ENCODE data around the gene CCDC154. TPM values are rescaled to one million over a fixed set of nuclear protein-coding genes. Genes with fewer than 3 reads are reported as not detected.

The CCDC154 gene
- total and polyA plus RNA-seq, 2 of the 4 experiments (the other 2 are of a cell fraction), result 0.09 TPM; not detected in 1

GRCh38 chr16:1492082-1492922, 47.9 kb upstream of the CCDC154 start (continued):
- TF ChIP-seq, protein P1, sequence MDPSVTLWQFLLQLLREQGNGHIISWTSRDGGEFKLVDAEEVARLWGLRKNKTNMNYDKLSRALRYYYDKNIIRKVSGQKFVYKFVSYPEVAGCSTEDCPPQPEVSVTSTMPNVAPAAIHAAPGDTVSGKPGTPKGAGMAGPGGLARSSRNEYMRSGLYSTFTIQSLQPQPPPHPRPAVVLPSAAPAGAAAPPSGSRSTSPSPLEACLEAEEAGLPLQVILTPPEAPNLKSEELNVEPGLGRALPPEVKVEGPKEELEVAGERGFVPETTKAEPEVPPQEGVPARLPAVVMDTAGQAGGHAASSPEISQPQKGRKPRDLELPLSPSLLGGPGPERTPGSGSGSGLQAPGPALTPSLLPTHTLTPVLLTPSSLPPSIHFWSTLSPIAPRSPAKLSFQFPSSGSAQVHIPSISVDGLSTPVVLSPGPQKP (IDR thresholded peaks at IDR 0.05; ENCODE audit: borderline replicate concordance, low read depth, low read length), result no peak

DNA sequence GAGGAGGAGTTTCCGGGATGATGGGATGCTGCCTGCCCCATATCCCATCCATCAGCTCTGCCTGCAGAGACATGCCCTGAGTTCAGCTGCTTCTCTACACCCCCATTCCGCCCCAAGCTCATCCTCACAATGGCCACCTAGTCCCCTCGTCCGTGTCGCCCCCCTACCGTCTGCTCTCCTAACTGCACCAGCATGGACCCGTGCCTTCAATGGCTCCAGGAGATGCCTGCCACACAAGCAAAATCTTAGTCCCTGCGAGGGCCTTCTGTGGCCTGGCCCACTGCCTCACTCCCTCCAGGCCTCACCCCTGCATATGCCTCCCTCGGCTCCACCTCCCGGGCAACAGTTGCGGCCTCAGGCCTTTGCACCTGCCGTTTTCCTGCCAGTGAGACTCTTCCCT, 47.0 kb upstream of the CCDC154 start:
- H4K91ac ChIP-seq (ENCODE audit: insufficient read depth, low read depth, low read length), result no peak overlapping the region
- H2BK20ac ChIP-seq (ENCODE audit: low read depth, low read length), result no peak overlapping the region
- peaks cover 12% of the 10 kb centered on the region for H3K4me1 ChIP-seq (ENCODE audit: control insufficient read depth, insufficient read depth, low read length)
- no peak overlapping the region for H2BK120ac ChIP-seq (ENCODE audit: low read depth, low read length)
- peaks cover 8% of the 10 kb centered on the region; the same call in 1 of the 2 replicates for H3K36me3 ChIP-seq (ENCODE audit: control insufficient read depth, insufficient read depth, low read length)
- no peak overlapping the region for H3K18ac ChIP-seq (ENCODE audit: low read depth, low read length)
- intact Hi-C loops (cut with micrococcal nuclease), result loop anchor here (5.0 kb wide), 2 partner anchors 121 to 216 kb away; partner anchors contain the start of genes CRAMP1, IFT140 and MAPK8IP3
- H2AK5ac ChIP-seq (ENCODE audit: low read depth, low read length), result no peak overlapping the region
- H3K9me3 ChIP-seq (ENCODE audit: control insufficient read depth, insufficient read depth, low read length), result no peaks in the 10 kb centered on the region
- H4K8ac ChIP-seq (ENCODE audit: low read depth in 2 of 2, low read length in 2 of 2), result no peak overlapping the region
- no peak overlapping the region for H3K14ac ChIP-seq (replicated peaks; ENCODE audit: low read depth, low read length)
- H2BK5ac ChIP-seq (ENCODE audit: low read depth, low read length, poor library complexity, severe bottlenecking), result no peak overlapping the region
- 86% methylated on average over 9 of the region's 12 CpGs; no CpG with 5 or more reads in 1 of the 2 experiments for WGBS, 2 experiments (ENCODE audit: extremely low coverage in 2 of 2, insufficient read length in 1 of 2)
- H3K56ac ChIP-seq (ENCODE audit: extremely low read depth, insufficient read depth, low read length), result no peak overlapping the region
- DNase-seq (no peak), ATAC-seq (ENCODE audit: low read depth) (no peak)
- no peak overlapping the region for H2BK15ac ChIP-seq (ENCODE audit: low read depth, low read length)
- no peak for TF ChIP-seq CTCF (conservative IDR thresholded peaks at IDR 0.05; ENCODE audit: low read depth, low read length)
- TF ChIP-seq MXI1 (IDR thresholded peaks at IDR 0.05; ENCODE audit: borderline replicate concordance, low read depth, low read length), result no peak
- TF ChIP-seq FOS (IDR thresholded peaks at IDR 0.05; ENCODE audit: low read depth, low read length), result no peak
- TF ChIP-seq RCOR1 (IDR thresholded peaks at IDR 0.05; ENCODE audit: insufficient replicate concordance, low read length), result no peak
- no peak for TF ChIP-seq CHD1 (IDR thresholded peaks at IDR 0.05; ENCODE audit: low read depth, low read length)
- peaks cover 13% of the 10 kb centered on the region; the same call in 1 of the 2 replicates for H4K20me1 ChIP-seq (ENCODE audit: insufficient read depth, low read length)
- no peak overlapping the region for H3K9ac ChIP-seq (ENCODE audit: low read depth, low read length)
- peaks cover 6 to 24% of the 10 kb centered on the region in 2 experiments for H3K79me1 ChIP-seq (ENCODE audit: low read depth in 1 of 2, low read length in 2 of 2)
- BruUV-seq (replicated peaks), result no TSS peak
- H3K4me2 ChIP-seq (ENCODE audit: low read depth, low read length), result no peak overlapping the region
- H2AK9ac ChIP-seq (replicated peaks; ENCODE audit: low read depth, low read length, poor library complexity), result no peak overlapping the region
- no peak overlapping the region for H3K27ac ChIP-seq (ENCODE audit: insufficient read depth, low read length)
- H3K9me1 ChIP-seq (ENCODE audit: insufficient read depth, low read length), result peaks cover 7% of the 10 kb centered on the region
- H2AFZ ChIP-seq (replicated peaks; ENCODE audit: low read length, poor library complexity), result no peak overlapping the region
- H3K27me3 ChIP-seq (ENCODE audit: control insufficient read depth, insufficient read depth, low read length), result no peaks in the 10 kb centered on the region
- in situ Hi-C loops (cut with MboI; ENCODE audit: low sequenced_read_pairs), result no loop called here
- no peak overlapping the region for H3K23ac ChIP-seq (ENCODE audit: low read depth, low read length)
- POLR2A ChIA-PET (ENCODE audit: unreplicated experiment), result no interaction called here
- H4K5ac ChIP-seq (ENCODE audit: low read depth, low read length), result no peak overlapping the region
- dilution Hi-C loops (cut with HindIII; ENCODE audit: low sequenced_read_pairs, unreplicated experiment), result no loop called here
- no peak overlapping the region for H3K4ac ChIP-seq (ENCODE audit: low read depth, low read length)
- H3K4me3 ChIP-seq (ENCODE audit: insufficient read depth, low read depth, low read length), result no peak overlapping the region
- CTCF ChIA-PET, result no interaction called here

Measured in IMR-90 (cell line).